GM18951 (cell line): Measurements from ENCODE around the gene ATN1.

ENCODE experiments used
- POLR2A ChIP-seq: IDR thresholded peaks from 4 replicates; pipeline ENCODE4 v1.6.1; 2011; ENCODE audit warnings: mild to moderate bottlenecking; ENCODE audit not compliant: insufficient read length, insufficient read depth; ENCODE audit errors: extremely low read depth
- in situ Hi-C: fragments of 300-500 bp; cut with MboI; formaldehyde crosslinking; loops from one replicate; pipeline ENCODE4 v1.12.0; 2022; ENCODE audit warnings: low sequenced_read_pairs, mixed read lengths, inconsistent platforms; ENCODE audit not compliant: unreplicated experiment

ATN1 gene

DNA sequence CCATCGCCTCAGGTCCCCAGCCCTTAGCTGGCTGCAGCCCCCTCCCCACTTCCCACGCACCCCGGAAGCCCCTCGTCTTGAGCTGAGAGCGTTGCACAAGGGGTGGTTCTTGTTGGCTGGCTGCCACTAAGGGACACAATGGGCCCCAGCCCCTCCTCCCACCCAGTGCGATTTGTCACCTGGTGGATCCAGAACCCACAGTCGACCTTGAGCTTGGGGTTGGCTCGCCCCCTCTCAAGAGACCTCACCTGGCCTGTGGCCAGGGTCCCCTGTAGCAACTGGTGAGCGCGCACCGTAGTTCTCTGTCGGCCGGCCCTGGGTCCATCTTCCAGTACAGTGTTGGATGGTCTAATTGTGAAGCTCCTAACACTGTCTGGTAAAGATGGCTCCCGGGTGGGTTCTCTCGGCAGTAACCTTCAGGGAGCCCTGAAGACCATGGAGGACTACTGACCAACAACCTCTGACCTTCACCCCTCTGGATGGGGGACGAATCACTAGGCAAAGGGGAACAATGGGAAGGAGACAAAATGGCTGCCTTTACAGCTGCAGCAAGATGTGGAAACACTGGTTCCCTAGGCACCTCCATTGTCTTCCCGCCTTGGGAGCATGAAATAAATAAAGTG is 36.1 kb downstream of the ATN1 start:
- no peak for TF ChIP-seq POLR2A

DNA sequence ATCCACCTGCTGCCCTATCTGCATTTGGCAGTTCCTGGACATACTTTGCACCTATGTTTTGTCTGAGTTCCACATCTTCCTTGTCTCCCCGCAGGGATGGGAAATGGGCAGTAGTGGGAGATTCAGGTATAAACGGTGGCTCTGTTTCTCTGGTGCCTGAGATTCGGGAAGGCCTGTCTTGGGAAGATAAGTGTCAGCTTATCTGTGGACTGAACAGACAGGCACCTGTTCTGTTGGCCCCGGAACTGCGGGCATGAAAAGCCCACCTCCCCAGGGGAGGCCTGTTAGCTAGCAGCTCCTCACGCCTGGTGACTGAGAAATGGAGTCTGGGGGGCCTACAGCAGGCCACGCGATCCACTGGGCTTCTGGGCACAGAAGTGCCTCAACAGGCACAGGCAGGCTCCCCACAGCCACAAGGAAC is 36.9 kb downstream of the ATN1 start:
- in situ Hi-C loops, result no loop called here

More for the DNA sequence above, 36.1 kb downstream of the ATN1 start:
- in situ Hi-C loops, result no loop called here

DNA sequence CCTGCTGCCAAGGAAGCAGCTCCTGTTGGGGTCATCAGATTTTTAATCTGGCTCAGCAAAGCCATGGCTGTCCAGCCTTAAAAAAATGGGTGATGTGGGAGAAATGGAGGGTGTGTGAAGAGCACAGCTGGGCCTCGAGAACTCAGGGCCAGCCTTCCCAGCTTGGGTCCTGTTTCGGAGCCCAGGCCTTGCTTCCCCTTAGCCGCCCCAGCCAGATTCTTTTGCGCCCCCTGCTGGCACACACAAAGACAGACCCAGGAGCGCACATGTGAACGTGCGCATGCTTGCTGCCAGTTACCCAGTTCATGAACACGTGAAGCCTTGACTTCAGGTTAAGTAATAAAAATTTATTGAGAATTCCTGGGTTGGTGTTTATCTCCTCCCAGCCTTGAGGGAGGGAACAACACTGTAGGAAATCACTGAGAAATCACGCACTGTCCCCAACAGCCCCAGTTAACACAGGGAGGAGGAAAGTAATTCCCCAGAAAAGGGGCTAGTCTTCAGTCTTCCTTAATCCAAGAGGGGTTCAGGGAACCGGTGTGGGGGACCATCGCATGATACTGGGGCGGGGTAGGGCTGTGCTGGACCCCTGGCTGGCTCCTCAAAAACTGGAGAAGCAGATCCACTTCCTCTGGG is 37.4 kb downstream of the ATN1 start:
- in situ Hi-C loops, result no loop called here
- peak; percentile 40 for TF ChIP-seq POLR2A

More for the DNA sequence above, 36.9 kb downstream of the ATN1 start:
- no peak for TF ChIP-seq POLR2A

- in situ Hi-C loops, result no loop called here
- no peak for TF ChIP-seq POLR2A
These were observed 38.0 kb downstream of the ATN1 start for GRCh38 chr12:6965714-6966113.

DNA sequence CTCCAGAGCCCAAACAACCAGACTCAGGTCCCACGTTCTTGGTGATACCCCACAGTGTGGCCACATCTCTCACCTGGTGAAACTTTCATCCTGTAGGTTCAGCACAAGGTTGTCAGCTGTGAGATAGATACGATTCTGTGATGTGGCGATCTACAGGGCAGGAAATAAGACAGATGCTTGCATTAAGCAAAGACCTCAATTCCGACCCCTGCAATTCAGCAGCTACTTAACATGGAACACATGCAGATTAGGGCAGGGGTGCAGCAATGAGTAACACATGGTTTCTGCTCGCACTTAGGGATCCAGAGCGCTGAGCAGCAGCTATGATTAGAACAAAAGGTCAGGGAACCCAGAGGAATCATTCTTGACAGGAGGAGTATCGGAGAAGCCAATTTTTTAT is 38.6 kb downstream of the ATN1 start:
- TF ChIP-seq POLR2A, result no peak
- in situ Hi-C loops, result no loop called here

GRCh38 chr12:6967651-6968100 is 39.9 kb downstream of the ATN1 start:
- no peak for TF ChIP-seq POLR2A
- in situ Hi-C loops, result no loop called here

GRCh38 chr12:6968426-6968825 is 40.7 kb downstream of the ATN1 start:
- in situ Hi-C loops, result no loop called here
- no peak for TF ChIP-seq POLR2A

GRCh38 chr12:6970096-6970527 is 42.4 kb downstream of the ATN1 start:
- no peak for TF ChIP-seq POLR2A
- in situ Hi-C loops, result no loop called here

- in situ Hi-C loops, result no loop called here
- no peak for TF ChIP-seq POLR2A
These were observed 46.4 kb downstream of the ATN1 start for GRCh38 chr12:6974180-6974579.

- in situ Hi-C loops, result no loop called here
These were observed 47.7 kb downstream of the ATN1 start for GRCh38 chr12:6975297-6976032.

DNA sequence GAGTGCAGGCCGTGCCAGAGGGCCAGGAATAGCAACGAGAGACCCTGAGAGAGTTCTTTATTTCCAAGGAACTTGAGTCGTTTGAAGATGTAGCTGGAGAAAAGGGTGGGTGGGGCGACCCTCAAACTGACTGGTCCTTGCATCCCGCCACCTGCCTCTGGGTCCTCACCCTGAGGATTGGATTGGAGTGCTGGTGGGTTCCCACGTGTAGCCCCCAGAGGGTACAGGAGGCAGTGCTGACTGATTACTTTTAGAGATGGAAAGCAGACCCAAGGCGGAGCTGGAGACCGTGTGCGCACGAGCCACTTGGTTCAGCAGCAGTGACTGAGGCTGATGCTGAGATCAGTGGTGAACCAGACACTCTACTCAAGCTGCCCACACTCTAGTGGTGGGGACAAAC is 49.9 kb downstream of the ATN1 start:
- in situ Hi-C loops, result no loop called here
- TF ChIP-seq POLR2A, result no peak

More at GRCh38 chr12:6975297-6976032, 47.7 kb downstream of the ATN1 start:
- no peak for TF ChIP-seq POLR2A

- TF ChIP-seq POLR2A, result no peak
- in situ Hi-C loops, result no loop called here
These were observed 50.4 kb downstream of the ATN1 start for GRCh38 chr12:6978188-6978587.

- in situ Hi-C loops, result no loop called here
- TF ChIP-seq POLR2A, result no peak
These were observed 50.9 kb downstream of the ATN1 start for GRCh38 chr12:6978611-6979011.
